ENCODE data around the gene JAG1.
"Not testable (repeated sequence)": the region's sequence is repeated elsewhere in the genome, so short reads cannot be mapped to it uniquely, and the experiment has no call there.

The JAG1 gene

GRCh38 chr20:10637031-10637559 is 36.7 kb downstream of the JAG1 start:
- peak; percentile 58 for DNase-seq (ENCODE audit: low read depth)

- peak; percentile 43 for DNase-seq (ENCODE audit: low read depth)
Observed at GRCh38 chr20:10636326-10636818, 37.4 kb downstream of the JAG1 start.

- peak; percentile 50 for DNase-seq (ENCODE audit: low read depth)
Observed at GRCh38 chr20:10635476-10636208, 38.2 kb downstream of the JAG1 start.

- peak; percentile 93 for DNase-seq (ENCODE audit: low read depth)
Observed at GRCh38 chr20:10634683-10635411, 39.0 kb downstream of the JAG1 start.

GRCh38 chr20:10634211-10634610 is 39.6 kb downstream of the JAG1 start:
- no peak for DNase-seq (ENCODE audit: low read depth)

GRCh38 chr20:10633718-10634117 is 40.1 kb downstream of the JAG1 start:
- DNase-seq (ENCODE audit: low read depth): no peak

- DNase-seq (ENCODE audit: low read depth): no peak
Observed at GRCh38 chr20:10632721-10633509, 40.9 kb downstream of the JAG1 start.

GRCh38 chr20:10631126-10631525 is 42.7 kb downstream of the JAG1 start:
- DNase-seq (ENCODE audit: low read depth): no peak

GRCh38 chr20:10629946-10630650 is 43.7 kb downstream of the JAG1 start:
- no peak for DNase-seq (ENCODE audit: low read depth)

- DNase-seq (ENCODE audit: low read depth): peak; percentile 88
Observed at GRCh38 chr20:10626896-10627295, 46.9 kb downstream of the JAG1 start.

GRCh38 chr20:10625641-10626040 is 48.2 kb downstream of the JAG1 start:
- DNase-seq (ENCODE audit: low read depth): no peak

- DNase-seq (ENCODE audit: low read depth): peak; percentile 55
Observed at GRCh38 chr20:10622657-10623418, 51.0 kb downstream of the JAG1 start.

GRCh38 chr20:10621149-10621548 is 52.6 kb downstream of the JAG1 start:
- no peak for DNase-seq (ENCODE audit: low read depth)

GRCh38 chr20:10619427-10619826 is 54.4 kb downstream of the JAG1 start:
- peak; percentile 72 for DNase-seq (ENCODE audit: low read depth)

GRCh38 chr20:10618611-10619245 is 55.1 kb downstream of the JAG1 start:
- no peak for DNase-seq (ENCODE audit: low read depth)

GRCh38 chr20:10617549-10618133 is 56.2 kb downstream of the JAG1 start:
- not testable (repeated sequence) for DNase-seq (ENCODE audit: low read depth)

- no peak for DNase-seq (ENCODE audit: low read depth)
Observed at GRCh38 chr20:10616212-10616611, 57.6 kb downstream of the JAG1 start.

GRCh38 chr20:10613911-10614310 is 59.9 kb downstream of the JAG1 start:
- DNase-seq (ENCODE audit: low read depth): no peak

GRCh38 chr20:10613426-10613825 is 60.4 kb downstream of the JAG1 start:
- not testable (repeated sequence) for DNase-seq (ENCODE audit: low read depth)

- DNase-seq (ENCODE audit: low read depth): peak; percentile 33
Observed at GRCh38 chr20:10611357-10611756, 62.4 kb downstream of the JAG1 start.
